H1 (cell line): ENCODE data around the gene DISP3. TPM values are rescaled to one million over a fixed set of nuclear protein-coding genes. Genes with fewer than 3 reads are reported as not detected.

Experiments
- CTCF ChIA-PET: fragments of 300-600 bp; sonication (Branson Sonifier 250); formaldehyde crosslinking; loops from one replicate; lab custom pipeline; 2021; ENCODE audit not compliant: partially characterized antibody; lab: Charles Lee
- POLR2A ChIA-PET: fragments of 300-600 bp; sonication (Branson Sonifier 250); formaldehyde crosslinking; loops from one replicate; lab custom pipeline; 2021; ENCODE audit warnings: inconsistent platforms; ENCODE audit not compliant: partially characterized antibody; lab: Charles Lee
- DNase-seq, 2 experiments: peaks; one replicate each; pipeline versions ENCODE4 v3.0.0 to v3.0.0-alpha.2; 2010 to 2022; ENCODE audit warnings: low spot score in 2 of 2, low read depth in 1 of 2, mixed read lengths in 1 of 2
- FAIRE-seq: peaks from 2 replicates; lab custom pipeline; 2011; peaks lifted over from hg19 to GRCh38; lab: Jason Lieb, UNC
- H2AFZ ChIP-seq: 2 replicates; pipeline ENCODE4 v1.8.1; 2012; ENCODE audit warnings: low read length, inconsistent platforms
- H2AK5ac ChIP-seq: 2 replicates; pipeline ENCODE4 v1.6.1; 2013; ENCODE audit warnings: low read depth, low read length
- H2BK120ac ChIP-seq: replicated peaks from 2 replicates; pipeline ENCODE3; 2013; ENCODE audit warnings: low read depth, low read length, inconsistent platforms
- H2BK12ac ChIP-seq: 2 replicates; pipeline ENCODE4 v1.6.1; 2013; ENCODE audit warnings: low read depth, low read length
- H2BK15ac ChIP-seq: 2 replicates; pipeline ENCODE4 v1.6.1; 2013; ENCODE audit warnings: low read length
- H2BK20ac ChIP-seq: 2 replicates; pipeline ENCODE4 v1.6.1; 2013; ENCODE audit warnings: low read length
- H2BK5ac ChIP-seq: 2 replicates; pipeline ENCODE4 v1.6.1; 2013; ENCODE audit warnings: low read depth, low read length
- H3K14ac ChIP-seq: 2 replicates; pipeline ENCODE4 v1.6.1; 2013; ENCODE audit warnings: inconsistent platforms; ENCODE audit not compliant: insufficient read length
- H3K18ac ChIP-seq: 2 replicates; pipeline ENCODE4 v1.6.1; 2013; ENCODE audit warnings: low read length; ENCODE audit errors: extremely low read depth
- H3K23ac ChIP-seq: 2 replicates; pipeline ENCODE4 v1.6.1; 2013; ENCODE audit warnings: inconsistent platforms; ENCODE audit not compliant: insufficient read length
- H3K23me2 ChIP-seq: 2 replicates; pipeline ENCODE4 v1.6.1; 2013; ENCODE audit warnings: low read depth, low read length
- H3K27ac ChIP-seq: 2 replicates; pipeline ENCODE4 v1.6.1; 2011; ENCODE audit warnings: low read depth, low read length, inconsistent platforms
- H3K27me3 ChIP-seq, 4 experiments: replicated peaks in 1 of 4; 1 replicate in 1 of 4; 2 replicates in 3 of 4; pipeline versions ENCODE4 v1.6.1 to v1.8.1; 2011 to 2013; ENCODE audit warnings: low read length in 3 of 4, mild to moderate bottlenecking in 3 of 4, inconsistent platforms in 2 of 4, mixed read lengths in 2 of 4, moderate library complexity in 1 of 4; ENCODE audit not compliant: control insufficient read depth in 3 of 4, insufficient read depth in 3 of 4; ENCODE audit errors: extremely low read depth in 1 of 4
- H3K36me3 ChIP-seq, 4 experiments: 2 replicates each; pipeline versions ENCODE4 v1.6.1 to v1.8.1; 2011 to 2013; ENCODE audit warnings: mild to moderate bottlenecking in 4 of 4, low read length in 3 of 4, moderate library complexity in 2 of 4, control low read depth in 1 of 4, inconsistent platforms in 1 of 4; ENCODE audit not compliant: insufficient read depth in 4 of 4, control insufficient read depth in 2 of 4
- H3K4ac ChIP-seq: replicated peaks from 2 replicates; pipeline ENCODE3; 2013; ENCODE audit warnings: low read length, low read depth, mixed read lengths, inconsistent platforms; ENCODE audit not compliant: insufficient read length
- H3K4me1 ChIP-seq, 4 experiments: replicated peaks in 1 of 4; 1 replicate in 1 of 4; 2 replicates in 3 of 4; pipeline versions ENCODE4 v1.6.1 to v1.8.1; 2011 to 2013; ENCODE audit warnings: low read length in 3 of 4, inconsistent platforms in 2 of 4, mixed read lengths in 1 of 4; ENCODE audit not compliant: insufficient read depth in 4 of 4, control insufficient read depth in 3 of 4
- H3K4me2 ChIP-seq, 2 experiments: 2 replicates each; pipeline versions ENCODE4 v1.6.1 to v1.8.1; 2011 to 2013; ENCODE audit warnings: low read depth in 2 of 2, low read length in 2 of 2, control low read depth in 1 of 2, inconsistent platforms in 1 of 2, mild to moderate bottlenecking in 1 of 2; ENCODE audit not compliant: insufficient read depth in 1 of 2
- H3K4me3 ChIP-seq, 4 experiments: fragments of 200-600, 300-600 bp in 1 of 4; sonication (generic), shearing (Covaris generic), sonication (Bioruptor Twin) in 1 of 4; 2 replicates each; pipeline versions ENCODE4 v1.5.1 to v1.8.1; 2011 to 2016; ENCODE audit warnings: low read length in 4 of 4, low read depth in 3 of 4, control low read depth in 2 of 4, inconsistent platforms in 2 of 4, mild to moderate bottlenecking in 2 of 4, mixed read lengths in 1 of 4, moderate library complexity in 1 of 4; ENCODE audit not compliant: insufficient read depth in 2 of 4; ENCODE audit errors: extremely low read depth in 1 of 4
- H3K56ac ChIP-seq: replicated peaks from 2 replicates; pipeline ENCODE3; 2013; ENCODE audit warnings: low read depth, mild to moderate bottlenecking, mixed read lengths, low read length, inconsistent platforms; ENCODE audit not compliant: insufficient read length
- H3K79me1 ChIP-seq: 2 replicates; pipeline ENCODE4 v1.6.1; 2013; ENCODE audit warnings: low read depth, low read length, control low read depth
- H3K79me2 ChIP-seq, 2 experiments: 2 replicates each; pipeline versions ENCODE4 v1.6.1 to v1.8.1; 2012 to 2013; ENCODE audit warnings: low read length in 2 of 2, mild to moderate bottlenecking in 2 of 2, inconsistent platforms in 1 of 2; ENCODE audit not compliant: insufficient read depth in 2 of 2, control insufficient read depth in 1 of 2
- H3K9ac ChIP-seq, 4 experiments: replicated peaks in 1 of 4; 1 replicate in 1 of 4; 2 replicates in 3 of 4; pipeline versions ENCODE4 v1.6.1 to v1.8.1; 2011 to 2013; ENCODE audit warnings: low read depth in 3 of 4, low read length in 3 of 4, control low read depth in 2 of 4, mild to moderate bottlenecking in 2 of 4, moderate library complexity in 2 of 4, inconsistent platforms in 1 of 4; ENCODE audit errors: extremely low read depth in 1 of 4
- H3K9me3 ChIP-seq, 2 experiments: 2 replicates each; pipeline versions ENCODE4 v1.6.1 to v1.8.1; 2012 to 2013; ENCODE audit warnings: mild to moderate bottlenecking in 2 of 2, moderate library complexity in 2 of 2, control low read depth in 1 of 2, inconsistent platforms in 1 of 2, low read depth in 1 of 2, low read length in 1 of 2, mixed read lengths in 1 of 2; ENCODE audit not compliant: insufficient read depth in 2 of 2
- H4K20me1 ChIP-seq, 2 experiments: replicated peaks in 1 of 2; 2 replicates each; pipeline versions ENCODE3 to v1.8.1; 2011 to 2013; ENCODE audit warnings: inconsistent platforms in 2 of 2, low read length in 2 of 2, mild to moderate bottlenecking in 1 of 2; ENCODE audit not compliant: insufficient read depth in 2 of 2, control insufficient read depth in 1 of 2
- H4K5ac ChIP-seq: 2 replicates; pipeline ENCODE4 v1.6.1; 2013; ENCODE audit warnings: low read length, low read depth, mixed read lengths, inconsistent platforms; ENCODE audit not compliant: insufficient read length
- H4K8ac ChIP-seq: 2 replicates; pipeline ENCODE4 v1.8.0; 2013; ENCODE audit warnings: mild to moderate bottlenecking, moderate library complexity, low read length, inconsistent platforms; ENCODE audit not compliant: insufficient read depth; ENCODE audit errors: extremely low read depth
- H4K91ac ChIP-seq: replicated peaks from 2 replicates; pipeline ENCODE3; 2013; ENCODE audit warnings: low read length, mixed read lengths, inconsistent platforms; ENCODE audit not compliant: insufficient read length
- FOSL1 ChIP-seq: IDR thresholded peaks from 2 replicates; pipeline ENCODE4 v1.6.1; 2011; ENCODE audit warnings: mild to moderate bottlenecking, low read depth, low read length, moderate library complexity; ENCODE audit not compliant: insufficient read depth
- HDAC6 ChIP-seq: IDR thresholded peaks from one replicate; pipeline ENCODE4 v1.7.1; 2012; ENCODE audit warnings: low read depth, mild to moderate bottlenecking, inconsistent platforms, low read length, moderate library complexity
- SIN3A ChIP-seq, 2 experiments: IDR thresholded peaks in 1 of 2; conservative IDR thresholded peaks in 1 of 2; 2 replicates each; pipeline ENCODE4 v1.6.1; 2011 to 2012; ENCODE audit warnings: low read length in 2 of 2, improper control_type of control experiment in 1 of 2, low read depth in 1 of 2, mild to moderate bottlenecking in 1 of 2
- SP4 ChIP-seq: IDR thresholded peaks from 2 replicates; pipeline ENCODE4 v1.6.1; 2012; ENCODE audit warnings: low read length, inconsistent platforms
- TAF7 ChIP-seq: optimal IDR thresholded peaks from 2 replicates; pipeline ENCODE3; 2011; ENCODE audit warnings: low read depth, mild to moderate bottlenecking, inconsistent platforms, low read length, moderate library complexity, borderline replicate concordance
- ZNF274 ChIP-seq: IDR thresholded peaks from 2 replicates; pipeline ENCODE4 v1.7.0; 2012; ENCODE audit warnings: low read length, borderline replicate concordance; ENCODE audit errors: extremely low read depth
- WGBS, 2 experiments: shearing (Covaris generic) in 1 of 2; methylation state at CpG; one replicate each; pipeline versions ENCODE4 v1.1.6 to v1.1.7; 2013 to 2015; ENCODE audit warnings: low lambda C conversion rate in 2 of 2, mixed read lengths in 2 of 2, inconsistent platforms in 1 of 2, low coverage in 1 of 2, missing lambda C conversion rate in 1 of 2; ENCODE audit not compliant: insufficient replicate concordance in 2 of 2, insufficient coverage in 1 of 2, insufficient read length in 1 of 2; ENCODE audit errors: extremely low coverage in 1 of 2, missing lambda C conversion rate in 1 of 2; 5-methylcytosine and 5-hydroxymethylcytosine counted together
- polyA plus RNA-seq, 7 experiments: library from polyadenylated mRNA; depleted of rRNA in 3 of 7; stranded (reverse) in 5 of 7; unstranded in 2 of 7; fragments of >200 nt in 5 of 7; fragments of 200-250 nt in 2 of 7; gene quantifications; 1 replicate in 5 of 7; 2 replicates in 1 of 7; 4 replicates in 1 of 7; pipeline versions ENCODE4 v1.2.1 to v1.2.3, GENCODE V29; 2011 to 2013; ENCODE audit warnings: missing spikeins in 2 of 7, mixed read lengths in 2 of 7
- total RNA-seq: library from RNA; stranded (reverse); fragmentation: NEBNext Ultra II Directional; extraction: Animal tissue kit (Norgen Biotek cat#: 25700); gene quantifications from 2 replicates; pipeline ENCODE4 v1.2.1, GENCODE V29; 2021
- TF ChIP-seq, protein P1 (sequence below): IDR thresholded peaks from 2 replicates; pipeline ENCODE4 v1.6.1; 2011; ENCODE audit warnings: low read length, improper control_type of control experiment

Gene DISP3
- total and polyA plus RNA-seq, 2 of the 8 experiments (the other 6 are each of a cell fraction or from before 2014, with no cell fraction given) = 3.4 to 4.6 TPM

DNA sequence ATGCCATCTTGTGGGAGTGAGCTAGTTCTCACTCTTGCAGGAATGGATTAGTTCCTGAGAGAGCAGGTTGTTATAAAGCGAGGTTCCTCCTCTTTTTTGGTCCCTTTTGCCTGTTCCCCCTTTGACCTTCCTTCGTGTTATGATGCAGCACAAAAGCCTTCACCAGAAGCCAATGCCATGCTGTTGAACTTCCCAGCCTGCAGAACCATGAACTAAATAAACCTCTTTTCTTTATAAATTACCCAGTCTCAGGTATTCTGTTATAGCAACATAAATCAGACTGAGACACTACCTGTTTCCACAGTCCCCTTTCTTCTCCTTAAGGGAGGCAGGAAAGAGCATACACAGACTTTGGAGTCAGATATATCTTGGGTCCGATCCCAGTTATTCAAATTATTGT lies 25.6 kb downstream of the DISP3 start:
- FAIRE-seq = no peak
- peaks cover 0 to 29% (median 10%) of the 10 kb centered on the region in 4 experiments; a peak in 5 of 8 replicates for H3K36me3 ChIP-seq

More for the DNA sequence above, 25.6 kb downstream of the DISP3 start:
- no peak overlapping the region for H2BK120ac ChIP-seq
- POLR2A ChIA-PET = no interaction called here
- no peak overlapping the region for H3K4me2 ChIP-seq
- H4K8ac ChIP-seq = no peak overlapping the region
- H3K4ac ChIP-seq = no peak overlapping the region
- H4K5ac ChIP-seq = no peak overlapping the region
- H3K56ac ChIP-seq = no peak overlapping the region
- H2AFZ ChIP-seq = no peak overlapping the region
- H3K18ac ChIP-seq = no peak overlapping the region
- TF ChIP-seq SP4 (no peak), HDAC6 (no peak), TAF7 (no peak), ZNF274 (no peak), FOSL1 (no peak), SIN3A (conservative IDR thresholded peaks at IDR 0.05 in 1 of 2, IDR thresholded peaks at IDR 0.05 in 1 of 2; ENCODE audit: low read depth in 1 of 2, low read length in 2 of 2) (no peak)
- TF ChIP-seq, protein P1, sequence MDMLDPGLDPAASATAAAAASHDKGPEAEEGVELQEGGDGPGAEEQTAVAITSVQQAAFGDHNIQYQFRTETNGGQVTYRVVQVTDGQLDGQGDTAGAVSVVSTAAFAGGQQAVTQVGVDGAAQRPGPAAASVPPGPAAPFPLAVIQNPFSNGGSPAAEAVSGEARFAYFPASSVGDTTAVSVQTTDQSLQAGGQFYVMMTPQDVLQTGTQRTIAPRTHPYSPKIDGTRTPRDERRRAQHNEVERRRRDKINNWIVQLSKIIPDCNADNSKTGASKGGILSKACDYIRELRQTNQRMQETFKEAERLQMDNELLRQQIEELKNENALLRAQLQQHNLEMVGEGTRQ = no peak
- H3K23me2 ChIP-seq = peaks cover 1% of the 10 kb centered on the region; the same call in 1 of the 2 replicates
- no peak for DNase-seq
- no peak overlapping the region for H3K14ac ChIP-seq
- H2BK15ac ChIP-seq = no peak overlapping the region
- no peak overlapping the region for H2AK5ac ChIP-seq
- no peaks in the 10 kb centered on the region for H3K79me2 ChIP-seq
- H4K20me1 ChIP-seq = no peaks in the 10 kb centered on the region
- H3K9me3 ChIP-seq = peaks cover 12 to 29% of the 10 kb centered on the region in 2 experiments
- H2BK5ac ChIP-seq = no peak overlapping the region
- H3K4me1 ChIP-seq = peaks cover 4 to 14% (median 8%) of the 10 kb centered on the region in 4 experiments; a peak in 6 of 7 replicates
- H3K27me3 ChIP-seq = no peaks in the 10 kb centered on the region
- H3K23ac ChIP-seq = no peak overlapping the region
- CTCF ChIA-PET = interaction anchor here (1.2 to 1.3 kb wide), 2 partner anchors 16 to 20 kb away, joined by 4 read pairs; no protein-coding TSS in a partner anchor
- no peak overlapping the region for H2BK12ac ChIP-seq
- H4K91ac ChIP-seq = no peak overlapping the region
- H3K9ac ChIP-seq = no peak overlapping the region
- H3K79me1 ChIP-seq = no peaks in the 10 kb centered on the region
- WGBS, 2 experiments = 87% methylated on average over 3 of the region's 3 CpGs; no CpG with 5 or more reads in 1 of the 2 experiments
- no peak overlapping the region for H3K27ac ChIP-seq
- H2BK20ac ChIP-seq = no peak overlapping the region
- no peak overlapping the region for H3K4me3 ChIP-seq
